ENCODE data around the gene NCBP1. TPM values are rescaled to one million over a fixed set of nuclear protein-coding genes. Genes with fewer than 3 reads are reported as not detected.
"Not testable (repeated sequence)": the region's sequence is repeated elsewhere in the genome, so short reads cannot be mapped to it uniquely, and the experiment has no call there.

The NCBP1 gene
- total RNA-seq = 100 to 1,000 TPM in 1 of 4 donors, 10 to 100 TPM in 3; 16.1 to 234 (median 24.1) TPM

GRCh38 chr9:97632985-97633858 is at the start of gene NCBP1, which contains the start of gene TSTD2:
Gene NCBP1, plus strand, starts transcription at chr9:97633821. Its CDS starts 61 bp downstream, at chr9:97633882.
Gene TSTD2, minus strand, starts transcription at chr9:97633368. Its CDS starts 5,806 bp downstream, at chr9:97627562.
- 0 to 1% methylated on average over 2 to 22 of the region's 83 CpGs for WGBS, 2 donors (ENCODE audit: low coverage in 1 of 2)
- TF ChIP-seq POLR2A (IDR thresholded peaks at IDR 0.05) (peak; percentile 79 to 81), POLR2AphosphoS5 (IDR thresholded peaks at IDR 0.05) (peak; percentile 88), CTCF (IDR thresholded peaks at IDR 0.05) (peak in 1 of 4 experiments; percentile 28), EP300 (IDR thresholded peaks at IDR 0.05) (peak; percentile 35)
- peak; percentile 95 for ATAC-seq
- no peaks in the 10 kb centered on the region for H3K36me3 ChIP-seq
- no peaks in the 10 kb centered on the region for H3K9me3 ChIP-seq
- H3K4me1 ChIP-seq = peaks cover 8 to 73% (median 29%) of the 10 kb centered on the region in 3 donors
- no peaks in the 10 kb centered on the region for H3K27me3 ChIP-seq
- H3K27ac ChIP-seq = peak within 1 kb of the TSS; percentile 78 to 97 (median 96)
- H3K4me3 ChIP-seq = peak within 1 kb of the TSS; percentile 90 to 92

GRCh38 chr9:97584778-97585177 is 48.8 kb upstream of the NCBP1 start:
- ATAC-seq = not testable (repeated sequence)

GRCh38 chr9:97586909-97587308 is 46.7 kb upstream of the NCBP1 start:
- peaks cover 0 to 29% of the 10 kb centered on the region in 2 donors for H3K36me3 ChIP-seq
- WGBS, 2 donors (ENCODE audit: low coverage in 1 of 2) = 89 to 92% methylated on average over 5 to 7 of the region's 7 CpGs
- ATAC-seq, H3K4me3 ChIP-seq, H3K4me1 ChIP-seq, H3K27me3 ChIP-seq, H3K27ac ChIP-seq, H3K9me3 ChIP-seq: not testable (repeated sequence)

More at GRCh38 chr9:97584778-97585177, 48.8 kb upstream of the NCBP1 start:
- H3K4me3 ChIP-seq, H3K4me1 ChIP-seq, H3K9me3 ChIP-seq, H3K27ac ChIP-seq, H3K27me3 ChIP-seq: not testable (repeated sequence)
- no CpG with 5 or more reads among the region's 2 CpGs for WGBS, 2 donors (ENCODE audit: low coverage in 1 of 2)
- peaks cover 0 to 20% of the 10 kb centered on the region in 2 donors for H3K36me3 ChIP-seq

- WGBS, 2 donors (ENCODE audit: low coverage in 1 of 2) = 80 to 84% methylated on average over 5 to 6 of the region's 6 CpGs
- H3K9me3 ChIP-seq = no peaks in the 10 kb centered on the region
- no peak for ATAC-seq
- H3K36me3 ChIP-seq = peaks cover 0 to 45% of the 10 kb centered on the region in 2 donors
- TF ChIP-seq POLR2A (IDR thresholded peaks at IDR 0.05) (no peak), POLR2AphosphoS5 (IDR thresholded peaks at IDR 0.05) (no peak), EP300 (IDR thresholded peaks at IDR 0.05) (no peak), CTCF (IDR thresholded peaks at IDR 0.05) (no peak)
- no peak overlapping the region for H3K27ac ChIP-seq
- H3K4me3 ChIP-seq = no peak overlapping the region
- H3K27me3 ChIP-seq = no peaks in the 10 kb centered on the region
- peaks cover 0 to 32% (median 7%) of the 10 kb centered on the region in 3 donors for H3K4me1 ChIP-seq
Measured at GRCh38 chr9:97591535-97591934, 42.1 kb upstream of the NCBP1 start.

GRCh38 chr9:97592126-97592525 is 41.5 kb upstream of the NCBP1 start:
- WGBS, 2 donors (ENCODE audit: low coverage in 1 of 2) = 87 to 100% methylated on average over 1 of the region's 1 CpG
- Histone ChIP-seq H3K27me3 (no peaks in the 10 kb centered on the region), H3K9me3 (no peaks in the 10 kb centered on the region), H3K4me3 (no peak overlapping the region), H3K36me3 (peaks cover 0 to 39% of the 10 kb centered on the region in 2 donors), H3K4me1 (peaks cover 2 to 38% (median 8%) of the 10 kb centered on the region in 3 donors), H3K27ac (no peak overlapping the region)
- TF ChIP-seq EP300 (IDR thresholded peaks at IDR 0.05) (no peak), POLR2AphosphoS5 (IDR thresholded peaks at IDR 0.05) (no peak), CTCF (IDR thresholded peaks at IDR 0.05) (no peak), POLR2A (IDR thresholded peaks at IDR 0.05) (no peak)
- ATAC-seq = no peak
